DMS114 treated with DMSO at 0.1 percent for 48 hours (cell line): Measurements from ENCODE around the gene VSX2.

Experiments used
- DNase-seq: peaks from one replicate; lab custom pipeline; 2025; ENCODE audit not compliant: unreplicated experiment; lab: John Stamatoyannopoulos, UW

VSX2 gene

DNA sequence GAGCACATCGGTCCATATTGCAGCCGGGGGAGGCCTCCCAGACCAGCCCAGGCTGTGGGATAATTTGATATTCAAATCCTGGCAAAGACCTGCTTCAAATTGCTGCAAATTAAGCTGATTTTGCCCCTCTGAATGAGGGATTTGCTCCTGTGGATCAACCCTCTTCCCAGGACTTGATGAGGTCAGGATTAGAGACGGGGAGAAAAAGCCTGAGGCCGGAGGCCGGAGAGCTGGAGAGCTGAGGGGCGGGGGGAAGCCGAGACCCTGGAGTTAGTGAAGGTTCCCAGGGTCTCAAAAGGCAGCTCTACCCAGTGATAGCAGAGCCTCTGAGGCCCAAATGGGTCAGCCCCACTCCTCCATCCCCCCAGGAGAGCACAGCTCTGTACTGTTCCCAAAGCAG, 17.5 kb upstream of the VSX2 start:
- no peak for DNase-seq

DNA sequence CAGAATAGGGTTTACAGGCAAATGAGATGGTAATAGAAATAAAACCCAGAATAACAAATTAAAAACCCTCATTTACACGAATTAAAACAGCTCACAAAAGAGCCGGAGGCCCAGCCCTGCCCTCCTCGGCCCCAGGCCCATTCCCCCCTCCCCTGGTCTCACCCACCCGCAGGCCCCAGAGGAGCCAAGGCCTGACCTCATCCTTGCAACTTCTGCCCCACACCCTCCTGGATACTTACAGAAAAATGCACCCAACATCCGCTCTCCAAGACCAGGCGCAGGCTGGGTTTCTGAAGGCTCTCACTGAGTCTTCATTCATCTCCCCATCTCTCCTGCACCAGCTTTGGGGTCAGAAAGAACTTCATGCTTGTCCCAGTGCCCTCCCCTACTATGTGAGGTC, 16.2 kb upstream of the VSX2 start:
- DNase-seq: no peak

DNA sequence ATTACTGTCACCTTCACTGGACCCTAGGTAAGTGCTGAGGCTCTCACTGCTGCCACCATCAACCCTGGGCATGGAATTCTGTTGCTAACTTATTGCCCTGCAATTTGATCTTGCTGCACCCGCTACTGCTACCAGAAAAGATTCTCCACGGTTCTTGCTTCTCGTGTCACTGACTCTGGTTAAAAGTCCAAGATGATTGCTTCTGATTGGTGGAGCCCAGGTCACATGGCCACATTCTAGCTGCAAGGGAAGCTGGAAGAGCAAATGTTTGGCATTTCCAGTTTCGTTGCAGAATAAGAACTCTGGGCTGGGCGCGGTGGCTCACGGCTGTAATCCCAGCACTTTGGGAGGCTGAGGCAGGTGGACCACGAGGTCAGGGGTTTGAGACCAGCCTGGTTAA, 7.5 kb upstream of the VSX2 start:
- DNase-seq: no peak

DNA sequence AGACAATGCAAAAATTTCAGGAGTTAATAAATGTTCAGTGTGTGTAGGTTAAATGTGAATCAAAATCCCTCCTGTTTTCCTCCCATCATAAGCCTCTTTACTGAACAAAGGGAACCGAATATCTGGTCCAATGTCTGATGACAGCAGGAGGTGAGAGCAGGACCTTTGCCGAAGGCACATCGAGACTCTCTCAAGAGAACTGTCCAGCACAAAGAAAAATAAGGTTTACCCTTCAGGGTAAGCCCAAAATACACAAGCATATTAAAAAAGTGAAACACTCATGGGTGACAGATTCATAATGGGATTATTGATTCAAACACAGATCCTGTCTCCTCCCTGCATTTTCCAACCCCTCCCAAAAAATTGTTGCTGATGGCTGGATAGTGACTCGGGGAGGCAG, 4.2 kb upstream of the VSX2 start:
- no peak for DNase-seq

- DNase-seq: no peak
Measured at GRCh38 chr14:74237441-74237840, 1.8 kb upstream of the VSX2 start.

DNA sequence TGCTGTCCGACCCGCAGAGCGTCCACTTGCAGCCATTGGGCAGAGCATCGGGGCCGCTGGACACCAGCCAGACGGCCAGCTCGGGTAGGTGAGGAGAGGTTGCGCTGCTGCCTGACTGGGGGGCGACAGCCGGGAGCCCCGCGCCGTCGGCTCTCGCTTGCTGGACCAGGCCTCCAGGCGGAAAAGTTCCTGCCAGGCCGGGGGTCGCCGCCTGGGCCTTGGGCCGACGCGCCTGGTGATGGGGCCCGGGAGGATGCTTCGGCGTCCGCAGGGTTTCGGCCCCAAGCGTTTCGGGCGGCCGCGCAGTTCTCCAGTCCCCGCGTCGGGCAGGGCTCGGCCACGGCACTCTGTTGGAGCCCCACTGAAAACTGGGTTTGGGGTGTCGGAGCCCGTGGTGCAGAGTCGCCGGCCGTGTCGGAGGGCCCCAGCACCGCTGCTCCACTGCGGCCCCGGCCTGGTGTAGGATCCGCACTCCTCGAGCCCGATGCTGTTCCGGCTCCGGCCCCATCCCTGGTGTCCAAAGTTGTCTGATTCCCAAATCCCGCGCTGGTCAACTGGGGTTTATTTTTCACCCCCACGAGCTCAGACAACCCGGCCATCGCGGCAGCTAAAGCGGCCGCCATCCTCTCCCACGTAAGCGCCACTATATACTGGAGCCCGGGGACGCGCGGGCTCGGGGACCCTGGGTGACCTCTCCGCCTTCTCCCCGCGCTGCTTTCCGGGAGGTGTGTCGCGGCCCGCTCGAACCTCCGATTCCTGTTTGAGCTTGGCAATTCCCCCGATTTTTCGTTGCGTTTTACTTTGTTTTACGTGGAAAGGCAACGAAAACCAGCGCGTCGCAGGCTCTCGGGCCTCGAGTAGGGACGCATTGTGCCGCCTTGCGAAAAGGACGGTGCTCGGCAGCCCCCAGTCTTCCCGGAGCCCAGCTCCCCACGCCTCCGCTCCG, 872 bp downstream of the VSX2 start:
- DNase-seq: no peak

DNA sequence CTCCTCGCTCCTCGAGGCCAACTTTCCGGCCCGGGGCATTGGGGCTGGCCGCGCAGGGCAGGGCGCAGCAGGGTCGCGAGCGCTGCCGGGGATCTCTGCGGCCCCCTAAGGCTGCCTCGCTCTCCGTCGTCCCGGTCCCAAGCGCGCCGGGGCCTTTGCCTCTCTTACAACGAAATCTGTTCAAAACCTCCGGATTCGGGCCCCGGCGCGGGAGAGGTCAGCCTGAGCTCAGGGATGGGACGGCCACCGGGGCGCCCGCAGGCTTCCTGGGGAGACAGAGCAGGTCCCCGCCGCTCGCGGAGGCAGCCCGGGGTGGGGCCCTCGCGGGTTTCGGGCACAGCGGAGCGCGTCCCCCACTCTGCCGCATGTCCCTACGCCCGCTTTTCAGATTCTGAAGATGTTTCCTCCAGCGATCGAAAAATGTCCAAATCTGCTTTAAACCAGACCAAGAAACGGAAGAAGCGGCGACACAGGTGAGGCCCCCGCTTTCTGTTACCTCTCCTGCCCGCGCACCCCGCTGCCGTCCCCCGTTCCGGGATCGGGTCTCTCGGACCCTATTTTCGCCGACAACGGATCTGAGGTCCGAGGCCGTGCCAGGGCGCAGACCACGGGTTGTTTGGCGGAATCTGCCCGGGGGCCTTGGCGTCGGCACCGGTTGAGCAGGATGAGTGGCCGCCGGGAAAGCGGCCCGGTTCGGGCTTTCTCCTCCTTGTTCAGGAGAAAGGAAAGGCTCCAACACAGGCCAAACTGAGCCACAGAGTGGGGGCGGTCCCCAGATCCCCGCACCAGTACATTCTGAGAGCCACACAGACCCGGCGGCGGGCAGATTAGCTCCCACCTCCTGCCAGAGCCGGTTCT, 1.8 kb downstream of the VSX2 start:
- DNase-seq: no peak

DNA sequence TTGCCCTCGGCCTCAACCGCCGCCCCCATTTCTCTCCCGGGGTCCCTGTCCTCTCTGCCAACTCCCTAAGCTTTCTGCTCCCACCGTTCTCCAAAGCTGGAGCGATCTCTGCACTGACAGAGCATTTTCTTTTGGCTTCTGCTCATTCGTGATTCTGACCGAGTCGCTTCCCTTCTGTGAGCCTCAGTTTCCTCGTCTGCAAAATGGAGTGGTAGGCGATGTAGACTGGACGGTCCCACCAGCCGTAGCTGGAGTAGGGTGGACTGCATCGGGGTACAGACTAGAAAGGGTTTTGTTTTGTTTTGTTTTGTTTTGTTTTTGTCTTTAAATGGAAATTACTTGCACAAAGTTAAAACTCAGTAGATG, 2.4 kb downstream of the VSX2 start:
- no peak for DNase-seq

GRCh38 chr14:74242021-74242779, 3.0 kb downstream of the VSX2 start:
- no peak for DNase-seq

DNA sequence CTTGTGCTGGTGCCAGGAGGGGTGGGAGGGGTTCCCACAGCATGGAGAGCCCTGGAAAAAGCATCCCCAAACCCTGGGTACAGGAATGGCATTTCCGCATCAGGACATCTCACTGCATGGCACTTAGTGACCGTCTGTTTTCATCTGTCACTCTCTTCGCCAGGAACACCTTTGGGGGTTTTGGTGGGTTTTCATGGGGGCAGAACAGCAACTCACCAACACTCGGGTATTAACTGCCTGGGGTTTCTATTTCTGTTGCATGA, 3.5 kb downstream of the VSX2 start:
- DNase-seq: no peak

- no peak for DNase-seq
Measured at GRCh38 chr14:74243051-74243450, 3.8 kb downstream of the VSX2 start.

DNA sequence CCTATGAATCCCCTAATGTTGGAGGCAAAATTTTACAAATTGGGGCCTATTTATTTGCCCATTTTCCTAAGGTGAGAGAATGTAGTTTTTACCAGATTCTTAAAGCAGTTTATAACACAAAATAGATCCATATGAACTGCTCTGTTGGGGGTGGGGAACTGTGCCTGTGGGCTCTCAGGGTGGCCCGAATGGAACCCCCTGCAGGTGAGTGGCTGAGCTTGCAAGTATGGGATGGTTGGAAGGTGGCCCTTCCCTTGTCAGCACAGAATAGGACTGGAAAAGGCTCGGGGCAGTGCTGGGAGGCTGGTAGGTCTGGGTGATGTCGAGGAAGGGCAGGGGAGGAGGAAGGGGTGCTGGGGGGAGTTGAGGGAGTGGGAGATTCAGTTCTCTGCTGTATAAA, 4.9 kb downstream of the VSX2 start:
- DNase-seq: no peak

- no peak for DNase-seq
Measured at GRCh38 chr14:74245292-74245691, 6.0 kb downstream of the VSX2 start.

DNA sequence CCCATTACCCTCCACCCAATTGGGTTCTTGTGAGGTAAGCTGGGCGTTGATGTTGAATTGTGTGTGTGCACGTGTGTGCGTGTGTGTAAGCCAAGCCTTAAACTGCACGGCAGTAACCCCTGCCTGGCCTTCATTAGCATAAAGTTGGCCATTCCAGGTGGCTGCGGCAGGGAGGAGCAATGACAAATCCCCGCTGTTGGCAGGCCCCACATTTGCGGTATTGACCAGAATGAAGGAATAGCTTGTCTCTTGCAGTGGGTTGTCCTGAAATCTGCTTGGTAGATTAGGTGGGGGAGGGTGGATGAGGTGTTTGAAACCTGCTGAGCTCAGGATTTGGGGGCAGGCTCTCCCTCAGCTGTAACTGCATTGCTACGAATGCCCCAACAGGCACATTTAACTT, 7.3 kb downstream of the VSX2 start:
- no peak for DNase-seq

GRCh38 chr14:74248017-74248416, 8.8 kb downstream of the VSX2 start:
- DNase-seq: no peak

DNA sequence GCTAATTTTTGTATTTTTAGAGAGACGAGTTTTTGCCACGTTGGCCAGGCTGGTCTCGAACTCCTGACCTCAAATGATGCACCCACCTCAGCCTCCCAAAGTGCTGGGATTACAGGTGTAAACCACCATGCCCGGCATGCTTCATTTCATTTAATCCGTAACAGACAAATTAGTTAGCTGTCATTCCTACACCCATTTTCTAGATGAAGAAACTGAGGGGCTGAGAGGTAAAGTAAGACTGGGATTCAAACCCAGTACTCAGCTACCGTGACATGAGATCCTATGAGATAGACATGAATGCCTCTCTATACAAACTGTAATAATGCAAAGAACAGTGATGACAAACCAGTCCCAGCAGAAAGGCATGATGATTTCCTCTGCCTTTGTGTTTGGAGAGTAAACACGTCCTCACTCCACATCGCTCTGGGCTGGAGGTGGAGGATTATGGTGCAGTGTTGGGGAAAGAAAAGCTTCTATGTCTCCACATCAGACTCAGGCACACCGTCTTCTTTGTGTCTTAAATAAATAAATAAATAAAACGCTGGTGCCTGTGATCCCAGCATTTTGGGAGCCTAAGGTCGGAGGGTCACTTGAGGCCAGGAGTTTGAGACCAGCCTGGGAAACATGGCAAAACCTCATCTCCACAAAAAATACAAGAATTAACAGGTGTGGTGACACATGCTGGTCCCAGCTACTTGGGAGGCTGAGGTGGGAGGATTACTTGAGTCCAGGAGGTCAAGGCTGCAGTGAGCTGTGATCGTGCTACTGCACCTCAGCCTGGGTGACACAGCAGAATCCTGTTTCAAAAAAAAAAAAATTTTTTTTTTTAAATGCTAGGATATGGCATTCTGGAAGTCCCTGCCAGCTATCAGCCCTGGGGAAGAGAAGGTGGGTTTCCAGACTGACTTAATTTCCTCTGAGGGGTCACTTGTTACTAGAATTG, 10.5 kb downstream of the VSX2 start:
- no peak for DNase-seq

DNA sequence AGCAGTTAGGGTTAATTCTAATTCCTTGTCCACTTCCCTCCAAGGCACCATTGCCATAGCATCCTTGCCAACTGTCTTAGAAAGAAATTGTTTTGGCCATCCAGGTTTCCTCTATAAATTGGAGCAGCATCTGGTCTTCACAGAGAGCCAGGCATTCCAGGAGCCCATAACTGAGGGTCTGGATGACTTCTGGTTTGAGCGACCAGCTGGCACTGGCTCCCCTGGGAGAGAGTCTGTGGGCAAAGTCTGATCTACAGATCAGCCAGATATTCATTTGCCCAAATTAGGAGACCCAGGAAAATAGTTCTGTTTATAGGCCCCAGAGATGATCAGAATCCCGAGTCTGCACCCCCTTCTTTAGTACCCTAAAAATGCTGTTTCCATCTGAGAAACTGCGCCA, 16.0 kb downstream of the VSX2 start:
- no peak for DNase-seq

GRCh38 chr14:74257078-74257940, 18.1 kb downstream of the VSX2 start:
- no peak for DNase-seq

DNA sequence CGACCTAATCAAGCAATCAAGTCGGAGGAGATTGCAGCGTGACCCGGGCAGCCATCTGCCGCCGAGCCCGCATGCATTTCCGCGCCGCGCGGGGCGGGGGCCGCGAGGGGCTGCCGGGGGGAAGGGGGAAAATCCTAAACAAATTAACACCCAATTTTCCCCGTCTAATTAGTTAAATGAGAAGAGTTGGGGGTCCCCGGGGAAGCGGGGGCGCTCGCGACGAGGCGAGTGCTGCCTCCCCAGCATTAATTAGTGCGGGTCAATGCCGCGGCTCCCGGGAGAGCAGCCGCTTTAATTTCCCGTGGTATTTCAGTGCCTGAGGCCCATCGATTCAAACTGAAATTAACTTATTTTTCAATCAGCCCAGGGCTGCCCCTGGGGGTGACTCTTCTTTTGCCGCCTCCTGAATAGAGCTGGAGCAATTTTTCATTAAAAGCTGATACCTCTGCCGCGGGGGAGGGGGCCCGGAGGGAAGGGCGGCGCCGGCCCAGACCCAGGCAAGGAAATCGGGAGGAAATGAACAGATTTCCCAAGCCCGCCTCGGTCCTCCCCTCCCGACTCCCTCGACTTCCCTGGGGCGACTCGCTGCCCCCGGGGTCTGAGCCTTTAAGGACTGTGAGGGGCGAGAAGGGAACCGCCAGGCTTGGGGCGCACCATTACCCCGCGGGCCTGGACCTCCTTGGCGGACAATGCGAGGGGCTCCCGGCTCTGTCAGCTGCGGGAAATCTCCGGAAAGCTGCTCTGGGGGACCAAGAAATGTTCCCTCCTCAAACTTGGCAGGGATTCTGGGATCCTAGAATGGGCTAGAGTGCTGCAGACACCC, 18.9 kb downstream of the VSX2 start:
- DNase-seq: no peak
